Liver (tissue), 3 donors: ENCODE measurements around the gene BTK.

Experiments
- EGR1 ChIP-seq, 2 donors: IDR thresholded peaks; 2 replicates each; pipeline ENCODE4 v1.6.1; 2016 to 2018; ENCODE audit warnings: antibody characterized with exemption in 2 of 2, low read depth in 2 of 2
- JUND ChIP-seq, 2 donors: IDR thresholded peaks; 2 replicates each; pipeline ENCODE4 v1.6.1; 2016; ENCODE audit warnings: antibody characterized with exemption in 2 of 2
- TAF1 ChIP-seq: conservative IDR thresholded peaks from 2 replicates; pipeline ENCODE4 v1.6.1; 2016; ENCODE audit warnings: antibody characterized with exemption, mild to moderate bottlenecking
- YY1 ChIP-seq: IDR thresholded peaks from 2 replicates; pipeline ENCODE4 v1.6.1; 2016; ENCODE audit warnings: antibody characterized with exemption, mild to moderate bottlenecking
- TF ChIP-seq, protein P1 (sequence below): fragments of 150-350 bp; IDR thresholded peaks from 2 replicates; pipeline ENCODE4 v1.5.1; 2017; ENCODE audit warnings: improper control_type of control experiment, low read depth, low read length; ENCODE audit not compliant: missing input control
- TF ChIP-seq, protein P2 (sequence below): IDR thresholded peaks from 2 replicates; pipeline ENCODE4 v1.6.1; 2016; ENCODE audit warnings: antibody characterized with exemption
- TF ChIP-seq, protein P3 (sequence below): IDR thresholded peaks from 2 replicates; pipeline ENCODE4 v1.6.1; 2016; ENCODE audit warnings: antibody characterized with exemption
- donor health status: healthy.
- donor health status: healthy.

DNA sequence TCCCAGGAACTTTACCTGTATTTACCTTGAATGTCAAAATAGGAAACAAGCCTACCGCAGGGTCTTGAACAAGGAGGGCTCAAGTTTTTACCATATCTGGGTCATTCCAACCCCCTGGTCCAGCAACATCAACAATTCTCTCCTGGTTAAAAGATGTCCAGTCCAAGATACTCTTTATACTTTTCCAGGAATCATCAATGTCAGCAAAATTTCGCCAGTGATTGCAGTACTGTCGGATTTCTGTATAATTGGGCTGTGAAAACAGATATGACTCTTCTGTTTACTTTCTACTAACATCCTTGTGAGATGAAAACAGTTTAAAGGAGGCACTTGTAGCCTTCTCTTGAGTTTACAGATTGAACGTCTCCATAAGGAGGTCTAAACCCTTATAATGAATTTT lies 12.7 kb upstream of the BTK start:
- TF ChIP-seq, protein P1, sequence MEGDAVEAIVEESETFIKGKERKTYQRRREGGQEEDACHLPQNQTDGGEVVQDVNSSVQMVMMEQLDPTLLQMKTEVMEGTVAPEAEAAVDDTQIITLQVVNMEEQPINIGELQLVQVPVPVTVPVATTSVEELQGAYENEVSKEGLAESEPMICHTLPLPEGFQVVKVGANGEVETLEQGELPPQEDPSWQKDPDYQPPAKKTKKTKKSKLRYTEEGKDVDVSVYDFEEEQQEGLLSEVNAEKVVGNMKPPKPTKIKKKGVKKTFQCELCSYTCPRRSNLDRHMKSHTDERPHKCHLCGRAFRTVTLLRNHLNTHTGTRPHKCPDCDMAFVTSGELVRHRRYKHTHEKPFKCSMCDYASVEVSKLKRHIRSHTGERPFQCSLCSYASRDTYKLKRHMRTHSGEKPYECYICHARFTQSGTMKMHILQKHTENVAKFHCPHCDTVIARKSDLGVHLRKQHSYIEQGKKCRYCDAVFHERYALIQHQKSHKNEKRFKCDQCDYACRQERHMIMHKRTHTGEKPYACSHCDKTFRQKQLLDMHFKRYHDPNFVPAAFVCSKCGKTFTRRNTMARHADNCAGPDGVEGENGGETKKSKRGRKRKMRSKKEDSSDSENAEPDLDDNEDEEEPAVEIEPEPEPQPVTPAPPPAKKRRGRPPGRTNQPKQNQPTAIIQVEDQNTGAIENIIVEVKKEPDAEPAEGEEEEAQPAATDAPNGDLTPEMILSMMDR: no peak
- TF ChIP-seq, protein P2, sequence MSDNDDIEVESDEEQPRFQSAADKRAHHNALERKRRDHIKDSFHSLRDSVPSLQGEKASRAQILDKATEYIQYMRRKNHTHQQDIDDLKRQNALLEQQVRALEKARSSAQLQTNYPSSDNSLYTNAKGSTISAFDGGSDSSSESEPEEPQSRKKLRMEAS: no peak
- no peak for TF ChIP-seq EGR1 (IDR thresholded peaks at IDR 0.05; ENCODE audit: low read depth in 2 of 2)
- no peak for TF ChIP-seq JUND (IDR thresholded peaks at IDR 0.05)
- no peak for TF ChIP-seq YY1
- TF ChIP-seq, protein P3, sequence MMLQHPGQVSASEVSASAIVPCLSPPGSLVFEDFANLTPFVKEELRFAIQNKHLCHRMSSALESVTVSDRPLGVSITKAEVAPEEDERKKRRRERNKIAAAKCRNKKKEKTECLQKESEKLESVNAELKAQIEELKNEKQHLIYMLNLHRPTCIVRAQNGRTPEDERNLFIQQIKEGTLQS: no peak
- no peak for TF ChIP-seq TAF1
